H1 (cell line): ENCODE results near the gene NLGN4X. TPM values are rescaled to one million over a fixed set of nuclear protein-coding genes. Genes with fewer than 3 reads are reported as not detected.

ENCODE experiments used
- CTCF ChIA-PET: fragments of 300-600 bp; sonication (Branson Sonifier 250); formaldehyde crosslinking; loops from one replicate; lab custom pipeline; 2021; ENCODE audit not compliant: partially characterized antibody; lab: Charles Lee
- POLR2A ChIA-PET: fragments of 300-600 bp; sonication (Branson Sonifier 250); formaldehyde crosslinking; loops from one replicate; lab custom pipeline; 2021; ENCODE audit warnings: inconsistent platforms; ENCODE audit not compliant: partially characterized antibody; lab: Charles Lee
- DNase-seq, 2 experiments: peaks; one replicate each; pipeline versions ENCODE4 v3.0.0 to v3.0.0-alpha.2; 2010 to 2022; ENCODE audit warnings: low spot score in 2 of 2, low read depth in 1 of 2, mixed read lengths in 1 of 2
- FAIRE-seq: peaks from 2 replicates; lab custom pipeline; 2011; peaks lifted over from hg19 to GRCh38; lab: Jason Lieb, UNC
- H2AFZ ChIP-seq: 2 replicates; pipeline ENCODE4 v1.8.1; 2012; ENCODE audit warnings: low read length, inconsistent platforms
- H2AK5ac ChIP-seq: 2 replicates; pipeline ENCODE4 v1.6.1; 2013; ENCODE audit warnings: low read depth, low read length
- H2BK120ac ChIP-seq: replicated peaks from 2 replicates; pipeline ENCODE3; 2013; ENCODE audit warnings: low read depth, low read length, inconsistent platforms
- H2BK12ac ChIP-seq: 2 replicates; pipeline ENCODE4 v1.6.1; 2013; ENCODE audit warnings: low read depth, low read length
- H2BK15ac ChIP-seq: 2 replicates; pipeline ENCODE4 v1.6.1; 2013; ENCODE audit warnings: low read length
- H2BK20ac ChIP-seq: 2 replicates; pipeline ENCODE4 v1.6.1; 2013; ENCODE audit warnings: low read length
- H2BK5ac ChIP-seq: 2 replicates; pipeline ENCODE4 v1.6.1; 2013; ENCODE audit warnings: low read depth, low read length
- H3K14ac ChIP-seq: 2 replicates; pipeline ENCODE4 v1.6.1; 2013; ENCODE audit warnings: inconsistent platforms; ENCODE audit not compliant: insufficient read length
- H3K18ac ChIP-seq: 2 replicates; pipeline ENCODE4 v1.6.1; 2013; ENCODE audit warnings: low read length; ENCODE audit errors: extremely low read depth
- H3K23ac ChIP-seq: 2 replicates; pipeline ENCODE4 v1.6.1; 2013; ENCODE audit warnings: inconsistent platforms; ENCODE audit not compliant: insufficient read length
- H3K23me2 ChIP-seq: 2 replicates; pipeline ENCODE4 v1.6.1; 2013; ENCODE audit warnings: low read depth, low read length
- H3K27ac ChIP-seq: 2 replicates; pipeline ENCODE4 v1.6.1; 2011; ENCODE audit warnings: low read depth, low read length, inconsistent platforms
- H3K27me3 ChIP-seq, 4 experiments: replicated peaks in 1 of 4; 1 replicate in 1 of 4; 2 replicates in 3 of 4; pipeline versions ENCODE4 v1.6.1 to v1.8.1; 2011 to 2013; ENCODE audit warnings: low read length in 3 of 4, mild to moderate bottlenecking in 3 of 4, inconsistent platforms in 2 of 4, mixed read lengths in 2 of 4, moderate library complexity in 1 of 4; ENCODE audit not compliant: control insufficient read depth in 3 of 4, insufficient read depth in 3 of 4; ENCODE audit errors: extremely low read depth in 1 of 4
- H3K36me3 ChIP-seq, 4 experiments: 2 replicates each; pipeline versions ENCODE4 v1.6.1 to v1.8.1; 2011 to 2013; ENCODE audit warnings: mild to moderate bottlenecking in 4 of 4, low read length in 3 of 4, moderate library complexity in 2 of 4, control low read depth in 1 of 4, inconsistent platforms in 1 of 4; ENCODE audit not compliant: insufficient read depth in 4 of 4, control insufficient read depth in 2 of 4
- H3K4ac ChIP-seq: replicated peaks from 2 replicates; pipeline ENCODE3; 2013; ENCODE audit warnings: low read length, low read depth, mixed read lengths, inconsistent platforms; ENCODE audit not compliant: insufficient read length
- H3K4me1 ChIP-seq, 4 experiments: replicated peaks in 1 of 4; 1 replicate in 1 of 4; 2 replicates in 3 of 4; pipeline versions ENCODE4 v1.6.1 to v1.8.1; 2011 to 2013; ENCODE audit warnings: low read length in 3 of 4, inconsistent platforms in 2 of 4, mixed read lengths in 1 of 4; ENCODE audit not compliant: insufficient read depth in 4 of 4, control insufficient read depth in 3 of 4
- H3K4me2 ChIP-seq, 2 experiments: 2 replicates each; pipeline versions ENCODE4 v1.6.1 to v1.8.1; 2011 to 2013; ENCODE audit warnings: low read depth in 2 of 2, low read length in 2 of 2, control low read depth in 1 of 2, inconsistent platforms in 1 of 2, mild to moderate bottlenecking in 1 of 2; ENCODE audit not compliant: insufficient read depth in 1 of 2
- H3K4me3 ChIP-seq, 4 experiments: fragments of 200-600, 300-600 bp in 1 of 4; sonication (generic), shearing (Covaris generic), sonication (Bioruptor Twin) in 1 of 4; 2 replicates each; pipeline versions ENCODE4 v1.5.1 to v1.8.1; 2011 to 2016; ENCODE audit warnings: low read length in 4 of 4, low read depth in 3 of 4, control low read depth in 2 of 4, inconsistent platforms in 2 of 4, mild to moderate bottlenecking in 2 of 4, mixed read lengths in 1 of 4, moderate library complexity in 1 of 4; ENCODE audit not compliant: insufficient read depth in 2 of 4; ENCODE audit errors: extremely low read depth in 1 of 4
- H3K56ac ChIP-seq: replicated peaks from 2 replicates; pipeline ENCODE3; 2013; ENCODE audit warnings: low read depth, mild to moderate bottlenecking, mixed read lengths, low read length, inconsistent platforms; ENCODE audit not compliant: insufficient read length
- H3K79me1 ChIP-seq: 2 replicates; pipeline ENCODE4 v1.6.1; 2013; ENCODE audit warnings: low read depth, low read length, control low read depth
- H3K79me2 ChIP-seq, 2 experiments: 2 replicates each; pipeline versions ENCODE4 v1.6.1 to v1.8.1; 2012 to 2013; ENCODE audit warnings: low read length in 2 of 2, mild to moderate bottlenecking in 2 of 2, inconsistent platforms in 1 of 2; ENCODE audit not compliant: insufficient read depth in 2 of 2, control insufficient read depth in 1 of 2
- H3K9ac ChIP-seq, 4 experiments: replicated peaks in 1 of 4; 1 replicate in 1 of 4; 2 replicates in 3 of 4; pipeline versions ENCODE4 v1.6.1 to v1.8.1; 2011 to 2013; ENCODE audit warnings: low read depth in 3 of 4, low read length in 3 of 4, control low read depth in 2 of 4, mild to moderate bottlenecking in 2 of 4, moderate library complexity in 2 of 4, inconsistent platforms in 1 of 4; ENCODE audit errors: extremely low read depth in 1 of 4
- H3K9me3 ChIP-seq, 2 experiments: 2 replicates each; pipeline versions ENCODE4 v1.6.1 to v1.8.1; 2012 to 2013; ENCODE audit warnings: mild to moderate bottlenecking in 2 of 2, moderate library complexity in 2 of 2, control low read depth in 1 of 2, inconsistent platforms in 1 of 2, low read depth in 1 of 2, low read length in 1 of 2, mixed read lengths in 1 of 2; ENCODE audit not compliant: insufficient read depth in 2 of 2
- H4K20me1 ChIP-seq, 2 experiments: replicated peaks in 1 of 2; 2 replicates each; pipeline versions ENCODE3 to v1.8.1; 2011 to 2013; ENCODE audit warnings: inconsistent platforms in 2 of 2, low read length in 2 of 2, mild to moderate bottlenecking in 1 of 2; ENCODE audit not compliant: insufficient read depth in 2 of 2, control insufficient read depth in 1 of 2
- H4K5ac ChIP-seq: 2 replicates; pipeline ENCODE4 v1.6.1; 2013; ENCODE audit warnings: low read length, low read depth, mixed read lengths, inconsistent platforms; ENCODE audit not compliant: insufficient read length
- H4K8ac ChIP-seq: 2 replicates; pipeline ENCODE4 v1.8.0; 2013; ENCODE audit warnings: mild to moderate bottlenecking, moderate library complexity, low read length, inconsistent platforms; ENCODE audit not compliant: insufficient read depth; ENCODE audit errors: extremely low read depth
- H4K91ac ChIP-seq: replicated peaks from 2 replicates; pipeline ENCODE3; 2013; ENCODE audit warnings: low read length, mixed read lengths, inconsistent platforms; ENCODE audit not compliant: insufficient read length
- FOSL1 ChIP-seq: IDR thresholded peaks from 2 replicates; pipeline ENCODE4 v1.6.1; 2011; ENCODE audit warnings: mild to moderate bottlenecking, low read depth, low read length, moderate library complexity; ENCODE audit not compliant: insufficient read depth
- NANOG ChIP-seq: IDR thresholded peaks from 2 replicates; pipeline ENCODE4 v1.6.1; 2011; ENCODE audit warnings: low read length, low read depth, mild to moderate bottlenecking, inconsistent platforms; ENCODE audit not compliant: insufficient read depth, poor library complexity, severe bottlenecking
- NRF1 ChIP-seq: IDR thresholded peaks from 2 replicates; pipeline ENCODE4 v1.6.1; 2011; ENCODE audit warnings: mild to moderate bottlenecking, low read depth, low read length, improper control_type of control experiment
- WGBS, 2 experiments: shearing (Covaris generic) in 1 of 2; methylation state at CpG; one replicate each; pipeline versions ENCODE4 v1.1.6 to v1.1.7; 2013 to 2015; ENCODE audit warnings: low lambda C conversion rate in 2 of 2, mixed read lengths in 2 of 2, inconsistent platforms in 1 of 2, low coverage in 1 of 2, missing lambda C conversion rate in 1 of 2; ENCODE audit not compliant: insufficient replicate concordance in 2 of 2, insufficient coverage in 1 of 2, insufficient read length in 1 of 2; ENCODE audit errors: extremely low coverage in 1 of 2, missing lambda C conversion rate in 1 of 2; 5-methylcytosine and 5-hydroxymethylcytosine counted together
- polyA plus RNA-seq, 7 experiments: library from polyadenylated mRNA; depleted of rRNA in 3 of 7; stranded (reverse) in 5 of 7; unstranded in 2 of 7; fragments of >200 nt in 5 of 7; fragments of 200-250 nt in 2 of 7; gene quantifications; 1 replicate in 5 of 7; 2 replicates in 1 of 7; 4 replicates in 1 of 7; pipeline versions ENCODE4 v1.2.1 to v1.2.3, GENCODE V29; 2011 to 2013; ENCODE audit warnings: missing spikeins in 2 of 7, mixed read lengths in 2 of 7
- total RNA-seq: library from RNA; stranded (reverse); fragmentation: NEBNext Ultra II Directional; extraction: Animal tissue kit (Norgen Biotek cat#: 25700); gene quantifications from 2 replicates; pipeline ENCODE4 v1.2.1, GENCODE V29; 2021

Gene NLGN4X
- total and polyA plus RNA-seq, 2 of the 8 experiments (the other 6 are each of a cell fraction or from before 2014, with no cell fraction given), result 104 to 124 TPM

GRCh38 chrX:6184900-6185515 lies 43.7 kb downstream of the NLGN4X start:
- H3K36me3 ChIP-seq, result peaks cover 0 to 8% (median 2%) of the 10 kb centered on the region in 4 experiments; a peak in 2 of 8 replicates
- no peak overlapping the region for H2BK5ac ChIP-seq
- 0 out of 7 replicates have a peak, but pooled peaks cover 0 to 2% (median 0%) of the 10 kb centered on the region in 4 experiments for H3K4me1 ChIP-seq
- H4K20me1 ChIP-seq, result peaks cover 2 to 5% of the 10 kb centered on the region in 2 experiments
- H3K18ac ChIP-seq, result no peak overlapping the region
- no peak overlapping the region for H3K23ac ChIP-seq
- no peak overlapping the region for H2BK15ac ChIP-seq
- no peak overlapping the region for H3K9ac ChIP-seq
- H3K56ac ChIP-seq, result no peak overlapping the region
- H3K9me3 ChIP-seq, result no peaks in the 10 kb centered on the region
- no peak for DNase-seq
- H3K14ac ChIP-seq, result no peak overlapping the region
- peaks cover 4% of the 10 kb centered on the region; the same call in 1 of the 2 replicates for H3K79me1 ChIP-seq
- no peaks in the 10 kb centered on the region for H3K27me3 ChIP-seq
- no peak overlapping the region for H2AFZ ChIP-seq
- H4K91ac ChIP-seq, result no peak overlapping the region
- H3K4ac ChIP-seq, result no peak overlapping the region
- no peak overlapping the region for H2BK12ac ChIP-seq
- no peak overlapping the region for H2AK5ac ChIP-seq
- no peak overlapping the region for H3K27ac ChIP-seq
- no peak overlapping the region for H3K4me3 ChIP-seq
- no peak overlapping the region for H4K8ac ChIP-seq
- H2BK120ac ChIP-seq, result no peak overlapping the region
- ChIA-PET POLR2A (no interaction called here), CTCF (no interaction called here)
- no peak for FAIRE-seq
- no peak overlapping the region for H4K5ac ChIP-seq
- H2BK20ac ChIP-seq, result no peak overlapping the region
- H3K23me2 ChIP-seq, result no peaks in the 10 kb centered on the region
- H3K79me2 ChIP-seq, result peaks cover 3 to 96% of the 10 kb centered on the region in 2 experiments; a peak in 3 of 4 replicates
- 85% methylated on average over 4 of the region's 4 CpGs; no CpG with 5 or more reads in 1 of the 2 experiments for WGBS, 2 experiments
- H3K4me2 ChIP-seq, result no peak overlapping the region
- no peak for TF ChIP-seq NRF1
- no peak for TF ChIP-seq FOSL1
- no peak for TF ChIP-seq NANOG
